ENCODE data around the gene CCDC102A. TPM values are rescaled to one million over a fixed set of nuclear protein-coding genes. Genes with fewer than 3 reads are reported as not detected.
"Not testable (repeated sequence)": the region's sequence is repeated elsewhere in the genome, so short reads cannot be mapped to it uniquely, and the experiment has no call there.

Gene CCDC102A
- total RNA-seq, 1 donor from 2014 or later, result 5.5 TPM

- intact Hi-C loops (cut with DNase I), result no loop called here
These were observed 26.1 kb downstream of the CCDC102A start for GRCh38 chr16:57510016-57510871.

DNA sequence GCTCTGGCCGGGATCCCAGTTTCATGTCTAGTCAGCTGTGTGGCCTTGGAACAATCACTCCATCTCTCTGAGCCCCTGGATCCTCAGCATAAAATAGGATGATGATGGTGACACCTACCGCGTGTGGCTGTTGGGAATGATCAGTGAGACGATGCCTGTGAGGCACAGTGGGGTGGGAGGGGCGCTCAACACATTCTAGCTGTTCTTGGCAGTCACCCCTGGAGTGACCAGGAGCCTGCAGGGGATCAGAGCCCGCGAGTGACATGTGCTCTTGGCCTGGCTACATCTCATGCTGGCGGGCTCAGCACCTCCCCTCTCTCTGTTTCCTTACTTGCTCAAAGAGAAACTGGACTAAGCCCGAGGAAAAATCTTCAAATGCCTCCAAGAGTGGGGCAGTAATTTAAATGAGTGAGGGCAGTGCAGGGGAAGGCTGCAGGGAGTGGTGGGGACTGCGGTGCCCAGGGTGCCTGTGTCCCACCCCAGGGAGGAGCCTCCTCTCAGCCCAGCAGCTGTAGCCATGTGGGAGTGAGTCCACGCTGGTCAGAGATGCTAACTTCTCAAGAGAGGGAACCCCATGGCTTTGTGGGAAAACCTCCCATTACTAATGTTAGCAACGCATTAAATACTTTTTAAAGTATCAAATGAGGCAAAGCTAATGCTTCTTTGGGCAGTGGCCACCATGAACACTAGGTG lies 27.0 kb downstream of the CCDC102A start:
- DNase-seq (ENCODE audit: low spot score), result no peak
- intact Hi-C loops (cut with DNase I), result no loop called here

More at GRCh38 chr16:57510016-57510871, 26.1 kb downstream of the CCDC102A start:
- DNase-seq (ENCODE audit: low spot score), result no peak

GRCh38 chr16:57508035-57508425 lies 28.3 kb downstream of the CCDC102A start:
- intact Hi-C loops (cut with DNase I), result no loop called here
- DNase-seq (ENCODE audit: low spot score), result no peak

GRCh38 chr16:57507136-57508034 lies 29.0 kb downstream of the CCDC102A start:
- intact Hi-C loops (cut with DNase I), result no loop called here
- DNase-seq (ENCODE audit: low spot score), result no peak

DNA sequence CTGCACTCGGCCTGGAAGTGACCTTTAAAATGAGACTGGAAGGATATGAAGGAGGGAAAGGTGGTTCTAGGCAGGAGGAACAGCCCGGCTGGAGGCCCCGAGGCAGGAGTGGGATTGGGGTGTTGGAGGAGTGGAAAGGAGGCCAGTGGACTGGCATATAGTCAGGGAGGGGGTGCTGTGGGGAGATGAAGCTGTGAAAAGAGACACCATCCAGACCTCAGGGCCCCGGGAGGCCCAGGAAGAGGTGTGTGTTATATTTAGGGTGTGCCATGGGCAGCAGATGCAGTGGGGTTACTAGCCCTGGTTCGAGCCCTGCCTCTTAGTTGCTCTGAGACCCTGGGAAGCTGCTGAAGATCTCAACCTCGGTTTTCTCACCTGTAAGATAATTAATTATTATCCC lies 31.2 kb downstream of the CCDC102A start:
- DNase-seq (ENCODE audit: low spot score), result no peak

DNA sequence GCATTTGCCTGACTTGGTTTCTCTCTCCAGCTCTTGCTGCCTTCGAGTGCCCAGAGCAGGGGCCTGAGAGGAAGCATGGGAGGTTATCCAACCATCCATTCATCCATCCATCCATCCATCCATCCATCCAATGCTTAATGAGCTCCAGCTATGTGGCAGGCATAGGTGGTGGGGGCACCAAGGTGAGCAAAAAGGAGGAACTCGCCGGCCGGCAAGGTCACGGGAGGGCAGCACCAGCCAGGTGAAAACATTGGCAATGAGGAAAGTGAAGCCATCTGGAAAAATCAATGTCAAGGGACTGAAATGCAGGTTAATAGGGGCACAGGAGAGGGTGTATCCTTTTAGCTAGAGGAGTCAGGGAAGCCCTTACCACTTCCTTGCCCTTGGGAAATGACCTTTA lies 31.9 kb downstream of the CCDC102A start:
- intact Hi-C loops (cut with DNase I), result no loop called here

More for the DNA sequence above, 31.2 kb downstream of the CCDC102A start:
- intact Hi-C loops (cut with DNase I), result no loop called here

GRCh38 chr16:57504001-57504400 lies 32.4 kb downstream of the CCDC102A start:
- no peak for DNase-seq (ENCODE audit: low spot score)
- intact Hi-C loops (cut with DNase I), result no loop called here

More for the DNA sequence above, 31.9 kb downstream of the CCDC102A start:
- no peak for DNase-seq (ENCODE audit: low spot score)

DNA sequence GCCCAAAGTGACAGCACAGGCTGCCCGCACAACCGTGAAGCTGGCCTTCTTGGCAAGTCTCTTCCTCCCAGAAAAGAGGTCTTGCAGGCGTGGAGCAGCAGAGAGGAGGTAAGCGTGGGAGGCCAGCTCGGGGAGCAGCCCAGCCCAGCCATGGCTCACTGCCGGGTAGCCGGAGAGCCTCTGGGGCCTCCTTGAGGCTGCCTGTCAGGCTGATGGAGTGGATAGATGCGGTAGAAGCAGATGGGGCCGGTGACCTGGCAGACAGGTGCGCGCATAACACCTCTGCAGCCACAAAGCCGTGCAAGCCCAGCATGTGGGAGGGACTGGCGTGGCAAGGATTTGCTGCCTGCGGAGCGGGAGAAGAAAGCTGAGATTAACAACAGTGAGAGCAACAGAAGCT lies 33.0 kb downstream of the CCDC102A start:
- no peak for DNase-seq (ENCODE audit: low spot score)
- intact Hi-C loops (cut with DNase I), result no loop called here

GRCh38 chr16:57502048-57502775 lies 34.2 kb downstream of the CCDC102A start:
- intact Hi-C loops (cut with DNase I), result no loop called here
- DNase-seq (ENCODE audit: low spot score), result no peak

DNA sequence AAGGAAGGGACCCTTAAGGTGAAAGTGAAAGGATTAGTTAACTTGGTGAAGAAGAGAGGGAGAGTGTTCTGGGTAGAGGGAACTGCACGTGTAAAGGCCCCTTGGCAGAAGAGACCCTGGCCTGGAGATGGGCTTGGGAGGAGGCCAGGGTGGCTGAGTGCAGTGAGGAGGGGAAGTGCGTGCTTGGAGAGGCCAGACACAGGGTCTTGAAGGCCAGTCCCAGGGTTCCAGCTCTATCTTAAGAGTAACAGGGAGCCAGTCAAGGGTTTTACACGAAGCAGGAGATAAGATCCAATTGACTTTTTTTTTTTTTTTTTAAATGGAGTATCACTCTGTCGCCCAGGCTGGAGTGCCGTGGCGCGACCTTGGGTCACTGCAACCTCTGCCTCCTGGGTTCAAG lies 34.9 kb downstream of the CCDC102A start:
- DNase-seq (ENCODE audit: low spot score), result no peak
- intact Hi-C loops (cut with DNase I), result no loop called here

DNA sequence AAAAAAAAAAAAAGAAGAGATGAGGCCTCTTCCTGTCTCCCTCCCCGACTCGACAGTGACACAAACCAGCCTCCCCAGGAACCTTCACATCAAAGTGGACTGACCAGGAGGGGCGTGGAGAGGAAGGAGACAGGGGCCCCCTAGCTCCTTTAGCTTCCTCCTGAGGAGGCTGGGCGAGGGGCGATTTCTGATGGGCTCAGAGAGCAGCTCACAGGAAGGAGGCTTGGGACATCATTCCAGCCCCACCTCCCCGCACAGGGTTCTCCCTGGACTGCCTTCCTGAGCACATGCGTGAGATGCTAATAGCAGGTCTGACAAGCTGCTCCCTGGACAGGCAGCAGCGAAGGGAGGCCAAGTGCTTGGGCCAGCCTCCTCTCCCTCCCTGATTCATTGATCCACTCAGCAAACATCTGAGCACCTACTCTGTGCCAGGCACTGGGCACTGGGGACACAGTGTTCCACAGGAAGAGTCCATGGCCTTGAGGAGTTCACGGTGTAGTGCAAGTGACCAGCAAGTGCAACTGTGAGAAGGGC lies 35.7 kb downstream of the CCDC102A start:
- intact Hi-C loops (cut with DNase I), result no loop called here
- DNase-seq (ENCODE audit: low spot score), result no peak

DNA sequence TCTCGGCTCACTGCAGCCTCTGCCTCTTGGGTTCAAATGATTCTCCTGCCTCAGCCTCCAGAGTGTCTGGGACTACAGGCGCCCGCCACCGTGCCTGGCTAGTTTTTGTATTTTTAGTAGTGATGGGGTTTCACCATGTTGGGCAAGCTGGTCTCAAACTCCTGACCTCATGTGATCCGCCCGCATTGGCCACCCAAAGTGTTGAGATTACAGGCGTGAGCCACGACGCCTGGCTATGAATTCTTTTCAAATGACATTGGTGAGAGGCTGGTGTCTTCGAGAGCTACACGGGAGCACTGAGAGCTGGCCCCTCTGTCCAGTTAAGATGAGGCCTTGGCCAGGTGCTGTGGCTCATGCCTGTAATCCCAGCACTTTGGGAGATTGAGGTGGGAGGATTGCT lies 36.4 kb downstream of the CCDC102A start:
- intact Hi-C loops (cut with DNase I), result not testable (repeated sequence)

DNA sequence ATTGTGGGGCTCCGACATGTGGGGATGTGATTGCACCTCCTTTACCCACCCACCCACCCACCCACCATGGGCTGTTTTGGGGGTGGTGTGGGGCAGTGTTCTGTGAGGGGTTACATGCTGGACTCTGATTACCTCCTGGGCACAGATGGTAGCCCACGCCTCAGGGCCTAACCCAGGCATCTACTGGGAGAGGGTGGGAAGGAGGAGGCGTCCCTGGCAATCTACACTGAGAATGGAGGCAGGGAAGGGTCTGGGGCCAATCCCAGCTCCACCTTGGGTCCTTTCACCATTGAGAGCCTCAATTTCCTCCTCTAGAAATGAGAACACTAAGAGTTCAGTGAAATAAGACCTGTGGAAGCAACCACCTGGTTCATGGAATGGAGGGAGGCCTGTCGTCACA lies 38.3 kb downstream of the CCDC102A start:
- DNase-seq (ENCODE audit: low spot score), result no peak
- intact Hi-C loops (cut with DNase I), result no loop called here

More for the DNA sequence above, 36.4 kb downstream of the CCDC102A start:
- DNase-seq (ENCODE audit: low spot score), result not testable (repeated sequence)

- no peak for DNase-seq (ENCODE audit: low spot score)
- intact Hi-C loops (cut with DNase I), result no loop called here
These were observed 39.2 kb downstream of the CCDC102A start for GRCh38 chr16:57497121-57497520.

GRCh38 chr16:57493767-57494166 lies 42.6 kb downstream of the CCDC102A start:
- intact Hi-C loops (cut with DNase I), result no loop called here

DNA sequence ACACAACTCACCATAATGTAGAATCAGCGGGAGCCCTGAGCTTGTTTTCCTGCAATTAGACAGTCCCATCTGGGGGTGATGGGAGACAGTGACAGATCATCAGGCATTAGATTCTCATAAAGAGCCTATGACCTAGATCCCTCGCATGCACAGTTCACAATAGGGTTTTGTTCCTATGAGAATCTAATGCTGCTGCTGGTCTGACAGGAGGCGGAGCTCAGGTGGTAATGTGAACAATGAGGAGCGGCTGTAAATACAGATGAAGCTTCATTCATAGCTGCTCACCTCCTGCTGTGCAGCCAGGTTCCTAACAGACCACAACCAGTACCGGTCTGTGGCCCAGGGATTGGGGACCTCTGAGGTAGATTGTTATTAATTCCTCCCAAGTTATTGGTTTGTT lies 47.1 kb downstream of the CCDC102A start:
- no peak for DNase-seq (ENCODE audit: low spot score)
- intact Hi-C loops (cut with DNase I), result loop anchor here (5.0 kb wide), 1 partner anchor 42 kb away; the partner anchor contains the start of genes CIAPIN1 and COQ9

More at GRCh38 chr16:57493767-57494166, 42.6 kb downstream of the CCDC102A start:
- DNase-seq (ENCODE audit: low spot score), result no peak

GRCh38 chr16:57486858-57487834 lies 49.2 kb downstream of the CCDC102A start:
- intact Hi-C loops (cut with DNase I), result loop anchor here (5.0 kb wide), 1 partner anchor 40 kb away; the partner anchor contains the start of genes CIAPIN1 and COQ9
- DNase-seq (ENCODE audit: low spot score), result no peak

Data from cardiac septum (tissue), 1 donor.